GM19397 (cell line): Measurements from ENCODE around the gene TLL1.

Source experiments
- ATAC-seq: cut with Tn5 transposase; IDR thresholded peaks from one replicate; pipeline ENCODE4 v1.9.1; 2021; ENCODE audit warnings: mild to moderate bottlenecking, moderate library complexity; ENCODE audit not compliant: unreplicated experiment

The TLL1 gene

DNA sequence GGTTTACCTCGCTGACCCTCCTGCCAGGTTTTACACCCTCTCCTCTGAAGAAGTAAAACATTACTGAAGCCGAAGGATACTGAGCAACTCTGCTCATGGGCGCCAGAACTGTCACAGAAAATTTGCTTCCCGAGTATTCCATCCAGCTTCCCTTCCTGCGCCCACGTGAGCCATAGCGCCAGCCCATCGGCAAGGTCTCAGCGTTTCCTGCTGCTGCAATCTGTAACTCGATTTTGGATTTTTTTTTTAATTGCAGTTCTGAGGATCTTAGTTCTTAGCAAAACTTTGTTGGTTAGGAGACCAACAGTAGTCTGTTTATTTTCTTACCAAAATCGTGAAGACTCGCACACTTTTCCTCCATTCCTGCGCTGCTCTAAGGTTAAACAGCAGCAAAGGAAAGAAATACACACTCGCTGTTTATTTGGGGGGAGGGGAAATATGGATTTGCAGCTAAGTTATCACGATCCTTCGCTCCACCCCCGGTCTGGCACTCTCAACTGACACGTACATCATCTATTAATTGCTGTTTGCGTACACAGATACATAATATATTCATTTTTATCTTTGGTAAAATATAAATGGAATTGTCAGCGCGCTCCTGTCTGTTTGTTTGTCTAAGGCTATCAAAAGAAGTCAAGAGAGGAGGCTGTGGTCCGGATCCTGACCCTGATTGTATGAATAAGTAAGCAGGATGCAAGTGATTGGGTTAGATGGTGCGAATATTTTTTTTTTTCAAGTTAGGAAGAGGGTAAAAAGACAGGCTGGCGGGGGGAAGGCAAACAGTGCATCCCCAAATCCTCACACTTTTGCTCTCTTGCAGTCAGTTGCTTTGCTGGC is at the start of gene TLL1:
Gene TLL1 (plus strand): TSS at position 777 of the 837 bp plus-strand sequence. CDS start 668 bp downstream, outside the sequence.
- no peak for ATAC-seq

DNA sequence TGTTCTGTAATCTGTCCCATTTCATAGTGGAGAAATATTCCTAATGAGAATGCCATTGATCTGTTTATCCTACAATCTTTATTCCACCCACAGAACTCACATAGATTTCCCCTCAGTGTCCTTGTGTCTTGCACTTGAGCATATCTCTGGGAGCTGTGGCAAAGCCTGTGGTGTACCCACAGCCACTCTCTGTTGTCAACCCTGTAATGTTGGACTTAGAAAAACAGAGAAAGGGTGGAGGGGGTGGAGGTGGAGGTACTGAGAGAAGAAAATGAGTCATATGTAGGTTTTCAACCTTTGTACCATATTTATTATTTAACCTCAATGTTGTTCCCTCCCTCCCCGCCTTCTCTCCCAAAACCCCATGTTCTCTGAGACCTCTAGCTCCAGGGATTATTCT is 46.9 kb upstream of the TLL1 start:
- no peak for ATAC-seq

DNA sequence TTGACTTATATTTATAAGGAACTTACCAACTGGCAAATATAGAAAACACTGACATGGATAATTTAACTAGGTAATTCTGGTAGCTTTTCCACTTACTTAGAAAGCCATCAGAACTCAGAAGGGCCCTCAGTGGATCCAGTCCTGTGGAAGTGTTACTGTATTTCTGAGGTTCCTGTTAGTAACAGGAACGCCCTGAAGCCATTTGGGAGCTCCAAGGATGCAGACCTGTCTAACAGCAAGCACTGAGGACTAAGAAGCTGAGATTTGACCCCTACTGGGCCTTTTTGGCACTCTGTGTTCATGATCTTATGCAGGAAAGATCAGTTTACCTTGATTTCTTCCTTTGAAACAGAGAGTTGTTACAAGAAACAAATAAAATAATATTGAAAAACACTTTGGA is 46.0 kb upstream of the TLL1 start:
- no peak for ATAC-seq

DNA sequence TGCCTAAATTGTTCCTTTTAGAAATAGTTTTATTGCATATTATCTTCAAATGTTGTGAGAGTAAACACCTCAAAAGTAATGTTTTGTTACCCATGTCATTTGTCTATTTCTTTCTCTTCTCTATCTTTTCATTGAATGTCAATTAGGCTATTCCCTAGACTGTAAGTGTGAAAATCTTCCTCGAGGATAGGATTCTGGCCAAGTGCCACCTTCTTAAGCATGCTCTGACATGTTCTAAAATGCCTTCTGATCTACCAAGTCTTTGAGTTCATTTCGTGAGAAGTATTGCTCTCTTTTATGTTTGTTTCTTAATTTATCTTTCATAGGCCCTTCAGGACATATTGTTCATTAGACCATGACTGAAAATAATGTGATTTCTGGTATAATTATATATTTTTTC is 44.1 kb upstream of the TLL1 start:
- no peak for ATAC-seq

DNA sequence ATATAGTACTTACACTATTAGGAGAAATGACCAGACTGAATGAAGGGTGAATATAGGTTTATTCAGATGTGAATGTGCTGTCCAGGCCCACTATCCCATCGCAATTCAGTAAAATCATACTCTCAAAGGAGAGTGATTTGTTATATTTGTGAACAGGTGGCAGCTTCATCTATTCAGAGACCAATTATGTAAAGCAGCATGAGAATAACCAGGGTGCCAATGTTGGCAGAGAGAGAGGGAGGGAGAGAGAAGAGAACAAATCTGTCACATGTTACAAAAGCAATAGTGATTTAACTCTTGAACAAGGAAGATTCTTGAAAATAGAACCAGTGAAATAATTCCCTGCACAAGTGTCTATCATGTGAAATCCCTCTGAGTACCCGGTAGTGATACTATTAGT is 38.9 kb upstream of the TLL1 start:
- ATAC-seq, result no peak

DNA sequence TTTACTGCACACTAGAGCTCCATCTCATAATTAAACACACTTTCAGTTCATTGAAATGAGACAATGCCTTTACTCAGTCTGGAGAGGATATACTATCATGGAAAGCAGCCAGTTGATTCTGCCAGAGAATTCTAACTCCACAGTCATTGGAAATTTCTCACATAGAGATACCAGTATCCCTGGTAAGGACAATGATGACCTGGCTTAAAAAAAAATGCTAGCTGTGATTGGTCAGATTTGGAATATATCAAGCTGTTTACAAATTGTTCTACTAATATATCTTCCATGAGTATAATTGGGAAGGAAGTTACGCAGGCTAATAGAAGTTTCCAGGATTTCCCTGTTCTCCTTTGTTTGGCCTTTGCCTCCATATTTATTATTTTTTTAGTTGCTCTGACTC is 34.5 kb upstream of the TLL1 start:
- ATAC-seq, result no peak

DNA sequence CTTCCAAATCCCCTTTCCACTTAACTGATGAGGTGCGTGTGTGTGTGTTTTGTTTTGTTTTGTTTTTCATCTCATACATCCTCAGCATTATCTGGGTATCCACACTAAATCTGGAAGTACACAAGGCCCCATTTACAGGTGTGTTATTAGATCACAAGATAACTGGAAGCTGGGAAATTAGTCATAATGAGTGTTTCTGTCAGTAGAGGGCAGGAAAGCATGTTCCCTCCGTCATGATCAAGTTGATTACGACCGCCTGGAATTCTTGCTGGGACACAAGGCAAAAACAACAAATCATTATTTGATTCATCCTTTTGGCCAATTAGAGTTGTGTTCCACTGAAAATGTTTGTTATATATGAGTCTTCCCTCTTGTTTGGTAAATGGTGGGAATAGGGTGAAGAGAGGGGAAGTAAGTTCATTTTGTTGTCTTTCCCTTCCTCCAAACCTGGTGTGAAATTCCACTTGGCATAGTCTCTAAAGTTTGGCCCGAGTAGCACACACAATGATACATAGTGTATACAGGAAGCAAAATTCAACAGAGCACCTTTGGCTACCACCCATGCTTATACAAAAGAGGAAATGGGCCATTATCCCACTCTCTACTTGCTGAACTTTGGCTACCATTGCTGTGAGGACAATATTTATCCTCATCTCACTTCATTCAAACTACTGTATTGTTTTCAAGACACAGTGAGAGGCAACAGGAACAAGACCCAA is 33.3 kb upstream of the TLL1 start:
- no peak for ATAC-seq

DNA sequence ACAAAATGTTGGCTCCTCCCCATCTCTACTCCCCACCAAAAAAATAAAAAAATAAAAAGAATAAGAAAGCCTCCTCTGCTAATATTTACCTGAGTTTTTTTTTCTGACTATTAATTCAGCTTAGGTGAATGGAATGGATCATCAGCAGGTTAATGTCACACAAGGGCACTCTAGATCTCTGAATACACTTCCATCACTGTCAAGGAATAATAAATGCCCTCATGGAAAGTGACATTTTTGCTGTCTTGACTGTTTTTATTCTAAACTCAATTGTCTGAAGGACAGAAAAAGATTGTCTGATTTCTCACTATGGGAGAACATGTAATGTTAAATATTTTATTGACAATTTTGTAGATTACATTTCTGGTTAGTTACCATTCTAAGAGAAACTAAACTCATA is 30.4 kb upstream of the TLL1 start:
- no peak for ATAC-seq

DNA sequence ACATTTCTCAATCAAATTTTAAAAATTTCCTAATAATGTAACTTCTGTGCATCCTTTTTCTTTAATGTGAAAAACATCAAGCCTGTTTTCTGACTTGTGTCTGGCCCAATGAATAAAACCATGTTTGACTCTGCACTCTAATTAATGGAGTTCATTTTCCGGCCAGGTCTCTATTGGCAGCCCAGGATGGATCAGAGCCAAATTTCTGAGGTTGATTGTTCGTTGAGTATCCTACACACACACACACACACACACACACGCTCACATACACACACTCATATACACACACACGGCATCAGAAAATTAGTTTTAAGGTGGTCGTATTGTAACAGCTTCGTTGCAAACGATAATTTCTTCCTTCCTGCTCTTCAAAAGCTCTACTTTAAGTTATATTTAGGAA is 28.9 kb upstream of the TLL1 start:
- no peak for ATAC-seq

DNA sequence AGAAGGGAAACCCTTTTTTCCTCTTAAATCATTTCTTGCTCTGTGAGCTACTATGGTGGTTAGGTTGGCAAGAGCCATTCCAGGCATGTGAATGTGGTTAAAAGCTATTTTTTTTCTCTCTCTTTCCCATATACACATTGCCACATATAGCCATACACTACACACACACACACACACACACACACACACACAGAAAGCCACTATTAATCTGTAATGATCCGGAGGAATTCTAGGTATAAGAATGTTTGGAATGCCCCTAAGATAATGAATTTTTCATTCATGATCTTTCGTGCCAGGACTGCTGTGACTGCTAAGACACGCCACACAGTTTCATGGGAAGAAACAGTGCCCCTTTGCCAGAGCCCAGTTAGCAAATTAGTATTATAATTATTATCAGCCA is 21.8 kb upstream of the TLL1 start:
- ATAC-seq, result no peak

DNA sequence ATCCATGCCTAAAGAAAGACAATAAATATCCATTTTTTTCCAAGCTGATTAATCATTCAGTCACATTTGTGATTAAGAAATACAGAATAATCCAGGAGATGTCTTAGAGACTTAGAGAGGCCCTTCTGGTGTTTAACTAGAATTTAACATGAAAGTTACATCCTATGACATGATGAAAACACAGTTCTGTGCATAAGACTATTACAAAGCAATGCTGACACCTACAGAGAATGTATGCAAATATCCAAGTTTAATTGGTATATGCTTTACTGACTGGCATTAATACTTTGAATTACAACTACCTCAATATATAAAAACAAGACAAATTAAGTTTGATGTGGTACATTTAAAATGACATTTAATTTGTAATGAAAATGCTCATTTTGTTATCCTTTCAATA is 17.8 kb upstream of the TLL1 start:
- no peak for ATAC-seq

DNA sequence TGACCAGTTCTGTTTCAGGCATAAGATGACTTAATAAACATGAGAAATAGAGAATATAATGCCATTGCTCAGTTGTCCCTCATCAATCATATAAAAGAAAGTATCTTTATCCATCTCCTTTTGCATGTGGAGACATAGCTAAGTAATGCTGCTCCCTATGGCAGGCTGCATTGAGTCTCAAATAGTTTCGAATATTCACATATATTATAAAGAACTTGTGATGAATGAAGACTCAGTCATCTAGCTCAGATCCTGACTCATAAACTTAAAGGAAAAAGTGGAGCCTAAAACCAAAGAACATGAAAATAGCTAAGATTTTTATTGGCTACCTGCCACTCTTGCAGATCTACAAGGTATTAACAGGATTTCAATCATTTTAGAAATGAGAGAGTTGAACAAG is 11.7 kb upstream of the TLL1 start:
- ATAC-seq, result no peak

DNA sequence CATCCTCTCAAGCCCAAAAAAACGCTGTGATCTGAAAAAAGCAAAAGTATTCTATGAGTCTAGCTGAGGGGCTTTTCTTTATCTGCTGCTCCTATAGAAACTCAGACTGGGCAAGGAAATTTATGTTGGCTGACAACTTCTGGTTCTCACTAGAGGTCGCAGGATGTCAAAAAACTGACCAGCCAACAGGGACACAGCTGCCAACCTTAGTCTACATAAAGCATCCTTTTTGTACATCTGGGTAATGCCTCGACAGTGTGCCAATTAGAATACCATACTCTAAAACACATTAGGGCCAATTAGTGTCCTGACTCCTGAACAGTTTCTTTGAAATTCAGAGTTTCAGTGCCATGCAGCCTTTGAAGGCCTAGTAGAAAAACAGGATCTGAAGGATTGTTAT is 8.8 kb upstream of the TLL1 start:
- ATAC-seq, result no peak

DNA sequence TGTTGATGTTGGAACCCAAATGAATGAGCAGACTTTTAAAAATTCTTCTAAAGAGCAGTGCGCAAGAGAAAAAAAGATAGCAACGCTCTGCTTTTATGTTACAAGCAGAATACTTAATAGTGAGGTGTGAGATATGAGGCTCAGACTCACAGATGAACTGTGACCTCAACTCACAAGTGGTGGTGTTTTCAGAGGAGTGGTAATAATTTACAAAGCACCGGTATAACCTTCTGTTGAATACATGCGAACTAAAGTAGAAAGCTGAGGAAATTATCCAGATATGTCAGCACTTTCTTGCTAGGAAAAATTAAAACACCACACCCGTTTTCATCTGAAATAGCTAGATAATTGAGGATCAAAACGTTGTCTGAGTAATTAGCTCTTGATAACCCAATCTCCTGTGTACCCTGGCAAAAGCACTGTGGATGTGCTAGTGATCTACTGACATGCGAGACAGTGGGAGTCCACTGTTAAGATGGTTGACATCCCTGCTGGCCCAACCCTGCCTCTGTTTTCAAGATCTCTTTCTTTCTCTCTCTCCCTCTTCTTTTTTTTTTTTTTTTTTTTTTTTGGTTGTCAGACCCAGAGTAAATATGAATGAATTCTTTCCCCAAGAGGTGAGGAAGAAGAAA is 6.9 kb upstream of the TLL1 start:
- ATAC-seq, result no peak

DNA sequence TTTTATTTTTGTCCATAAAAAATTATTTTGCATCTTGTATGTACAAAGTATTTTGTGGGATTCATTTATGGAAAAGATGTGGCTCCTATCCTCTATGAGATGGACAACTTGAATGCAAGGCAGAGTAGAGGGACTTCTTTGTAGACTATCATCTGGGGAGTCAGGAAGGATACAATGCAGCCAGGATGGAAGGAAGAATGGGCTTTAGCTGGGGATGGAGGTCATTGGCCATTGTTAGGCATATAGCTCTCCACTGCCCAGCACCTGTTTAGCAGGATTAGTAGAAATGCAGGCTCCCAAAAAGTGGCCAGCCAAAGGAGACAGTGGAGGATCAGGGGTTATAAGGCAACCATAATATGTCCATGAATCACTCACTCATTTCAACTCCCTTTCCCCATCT is 5.1 kb upstream of the TLL1 start:
- ATAC-seq, result no peak

DNA sequence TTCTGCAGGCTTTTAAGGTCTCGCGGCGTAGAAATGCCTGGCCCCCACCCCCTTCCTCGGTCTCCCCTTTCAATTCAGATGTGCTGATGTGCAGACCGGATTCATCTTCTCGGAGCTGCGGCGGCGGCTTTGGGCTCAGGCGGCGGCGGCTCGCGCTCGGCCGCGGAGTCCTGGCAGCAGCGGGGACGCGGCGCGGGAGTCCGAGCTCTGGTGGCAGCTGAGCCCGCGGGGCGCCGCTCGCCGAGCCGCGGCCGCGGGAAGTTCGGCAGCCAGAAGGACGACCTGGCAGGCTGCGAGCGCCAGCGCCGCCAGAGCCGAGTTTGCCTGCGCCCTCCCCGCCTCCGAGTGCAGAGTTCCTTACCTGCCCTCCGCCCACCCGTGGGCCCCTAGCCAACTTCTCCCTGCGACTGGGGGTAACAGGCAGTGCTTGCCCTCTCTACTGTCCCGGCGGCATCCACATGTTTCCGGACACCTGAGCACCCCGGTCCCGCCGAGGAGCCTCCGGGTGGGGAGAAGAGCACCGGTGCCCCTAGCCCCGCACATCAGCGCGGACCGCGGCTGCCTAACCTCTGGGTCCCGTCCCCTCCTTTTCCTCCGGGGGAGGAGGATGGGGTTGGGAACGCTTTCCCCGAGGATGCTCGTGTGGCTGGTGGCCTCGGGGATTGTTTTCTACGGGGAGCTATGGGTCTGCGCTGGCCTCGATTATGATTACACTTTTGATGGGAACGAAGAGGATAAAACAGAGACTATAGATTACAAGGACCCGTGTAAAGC is 448 bp downstream of the TLL1 start:
- ATAC-seq, result no peak

DNA sequence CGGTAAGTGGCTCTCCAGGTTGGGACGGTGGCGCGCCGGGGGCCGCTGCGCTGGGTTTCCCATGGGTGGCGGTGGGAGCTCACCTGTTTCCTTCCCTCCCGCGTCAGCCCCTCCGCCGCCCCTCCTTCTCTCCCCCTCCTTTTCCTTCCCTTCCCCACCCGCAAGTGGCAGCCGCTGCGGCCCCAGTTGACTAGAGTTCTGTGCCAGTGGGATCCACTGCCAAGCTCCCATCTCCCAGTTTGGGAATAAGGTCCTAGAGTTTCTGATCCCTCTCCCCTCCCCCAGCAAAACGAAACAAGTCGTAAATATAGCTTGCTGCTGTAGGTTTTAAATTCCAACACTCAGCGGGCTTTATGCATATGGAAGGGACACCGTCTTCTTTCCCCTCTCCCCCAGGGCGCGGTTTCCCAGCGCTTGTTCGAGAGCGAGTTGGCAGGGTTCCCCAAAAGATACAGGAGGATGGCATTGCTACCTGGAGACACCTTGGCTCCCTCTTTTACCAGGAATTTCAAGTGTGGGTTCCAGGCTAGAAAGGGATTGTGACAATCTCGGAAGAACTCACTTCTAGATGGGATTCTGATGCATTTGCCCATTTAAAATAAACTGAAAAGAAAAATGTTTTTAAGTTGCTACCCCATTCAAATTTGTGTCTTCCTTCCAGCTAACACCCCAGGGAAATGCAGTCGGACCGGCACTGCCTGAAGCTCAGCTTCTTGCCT is 1.2 kb downstream of the TLL1 start:
- ATAC-seq, result no peak

DNA sequence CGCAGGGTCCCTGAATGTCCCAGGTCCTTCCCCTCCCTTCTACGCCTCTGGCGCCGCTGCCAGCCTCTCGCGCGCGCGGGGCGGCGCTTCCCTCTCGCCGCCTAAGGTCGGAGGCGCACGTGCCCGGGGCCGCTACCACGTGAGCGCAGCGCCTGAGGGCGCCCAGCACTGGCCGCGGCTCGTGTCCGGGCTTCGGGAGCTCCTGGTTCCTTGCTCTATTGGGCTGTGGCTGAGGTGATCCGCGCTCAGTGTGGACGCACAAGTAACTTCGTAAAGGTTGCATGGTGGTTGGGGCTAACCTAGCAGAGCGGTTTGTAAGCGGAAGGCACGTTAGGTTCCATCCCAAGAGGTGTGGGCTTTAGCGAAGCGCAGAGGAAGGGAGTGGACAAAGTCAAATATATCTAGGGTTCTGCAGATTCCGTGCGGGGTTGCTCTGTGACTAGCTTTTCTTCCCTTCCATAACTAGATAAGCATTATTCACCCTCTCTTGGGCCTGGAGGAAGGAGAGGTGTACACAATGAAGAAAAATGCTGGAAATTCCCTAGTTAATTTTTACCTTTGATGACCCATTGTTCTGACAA is 1.8 kb downstream of the TLL1 start:
- no peak for ATAC-seq

DNA sequence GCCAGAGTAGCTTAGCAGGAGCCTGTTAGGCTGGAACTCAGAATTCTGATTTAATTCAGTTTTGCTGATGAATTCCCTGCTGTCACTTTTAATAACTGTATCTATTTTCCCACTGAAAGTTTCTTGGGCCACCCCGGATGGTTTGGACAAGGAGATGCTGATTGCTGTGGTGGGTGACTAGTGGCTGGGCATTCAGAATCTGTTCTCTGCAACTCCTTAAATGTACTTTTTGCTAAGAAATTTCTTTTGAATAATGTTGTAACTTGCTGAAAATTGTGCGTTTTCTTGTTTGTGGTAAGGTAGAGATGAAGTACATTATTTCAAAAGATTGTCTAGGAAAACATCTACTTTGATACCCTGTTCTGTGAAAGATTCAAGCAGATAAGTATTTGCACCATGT is 2.4 kb downstream of the TLL1 start:
- no peak for ATAC-seq

DNA sequence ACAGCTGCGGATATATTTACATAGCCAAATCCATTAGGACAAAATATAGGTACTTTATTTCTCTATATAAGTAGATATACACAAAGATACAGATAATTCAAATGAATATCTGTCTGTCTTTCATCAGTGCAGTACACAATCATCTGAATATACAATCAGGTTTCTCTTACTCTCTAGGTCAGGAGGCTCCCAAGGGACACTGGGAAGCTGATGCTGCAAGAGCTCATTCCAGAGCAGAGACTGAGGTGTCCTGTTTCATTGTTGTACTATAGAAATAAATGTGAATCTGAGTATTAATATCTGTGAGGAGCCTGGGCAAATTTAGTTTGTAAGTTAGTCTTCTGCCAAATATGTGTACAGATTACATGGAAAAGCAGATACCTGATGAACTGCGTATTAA is 4.2 kb downstream of the TLL1 start:
- no peak for ATAC-seq
